Thyroid gland (tissue), 4 donors: ENCODE data around the gene CLMN. TPM values are rescaled to one million over a fixed set of nuclear protein-coding genes. Genes with fewer than 3 reads are reported as not detected.
"Not testable (repeated sequence)": the region's sequence is repeated elsewhere in the genome, so short reads cannot be mapped to it uniquely, and the experiment has no call there.

Experiments
- DNase-seq, 2 donors: peaks; one replicate each; pipeline ENCODE4 v3.0.0-alpha.2; 2019
- H3K27ac ChIP-seq, 3 donors: fragments of 200-600 bp; sonication (generic); 1 replicate in 2 of 3; 2 replicates in 1 of 3; pipeline ENCODE4 v1.5.1; 2016 to 2019; ENCODE audit warnings: mild to moderate bottlenecking in 1 of 3, moderate library complexity in 1 of 3
- H3K27me3 ChIP-seq: fragments of 200-600 bp; sonication (generic); one replicate; pipeline ENCODE4 v1.5.1; 2019
- H3K36me3 ChIP-seq, 2 donors: fragments of 200-600 bp; sonication (generic); one replicate each; pipeline ENCODE4 v1.5.1; 2016 to 2019
- H3K4me1 ChIP-seq, 2 donors: fragments of 200-600 bp; sonication (generic); one replicate each; pipeline ENCODE4 v1.5.1; 2017 to 2019
- H3K4me3 ChIP-seq, 3 donors: fragments of 200-600 bp; sonication (generic); replicated peaks in 1 of 3; 1 replicate in 2 of 3; 2 replicates in 1 of 3; pipeline ENCODE4 v1.5.1; 2016; ENCODE audit warnings: mild to moderate bottlenecking in 1 of 3
- H3K9me3 ChIP-seq: fragments of 200-600 bp; sonication (generic); one replicate; pipeline ENCODE4 v1.5.1; 2017
- CTCF ChIP-seq, 6 experiments: fragments of 200-600 bp in 3 of 6; fragments of 450-650 bp in 3 of 6; sonication (generic) in 3 of 6; IDR thresholded peaks; one replicate each; pipeline ENCODE4 v1.5.1; 2016 to 2019; ENCODE audit warnings: antibody characterized with exemption in 6 of 6, mild to moderate bottlenecking in 2 of 6, inconsistent platforms in 1 of 6, moderate library complexity in 1 of 6
- POLR2A ChIP-seq, 2 donors: fragments of 450-650 bp; IDR thresholded peaks; one replicate each; pipeline ENCODE4 v1.6.1; 2017; ENCODE audit warnings: antibody characterized with exemption in 2 of 2, mild to moderate bottlenecking in 2 of 2, moderate library complexity in 1 of 2
- WGBS, 2 donors: methylation state at CpG; one replicate each; pipeline ENCODE4 v1.1.5; 2017; 5-methylcytosine and 5-hydroxymethylcytosine counted together
- intact Hi-C: fragments of 100-400 bp; cut with DNase I; formaldehyde crosslinking; loops from one replicate; pipeline ENCODE4 v1.15.1; 2023
- total RNA-seq, 4 donors: library from RNA; depleted of rRNA; stranded (reverse); fragments of >200 nt; gene quantifications; one replicate each; pipeline ENCODE4 v1.2.3, GENCODE V29; 2016

Gene CLMN
- total RNA-seq, 4 donors from 2014 or later = 15.3 to 29.9 (median 17.8) TPM

DNA sequence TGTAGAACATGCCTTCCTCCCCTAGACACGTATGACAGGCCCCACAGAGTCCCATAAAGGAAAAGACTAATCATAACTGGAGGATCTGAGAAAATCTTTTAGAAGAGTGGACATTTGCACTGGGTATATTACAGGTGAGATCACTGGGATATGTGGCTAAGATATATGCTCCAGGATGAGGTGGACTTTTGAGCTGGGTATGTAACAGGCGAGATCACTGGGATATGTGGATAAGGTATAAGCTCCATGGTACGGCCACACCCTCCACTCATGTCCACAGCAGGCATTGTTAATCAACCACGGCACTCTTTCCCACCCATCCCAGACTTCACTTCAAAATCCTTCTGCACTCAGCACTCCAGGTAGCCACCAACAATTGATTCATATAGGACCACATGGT is 34.1 kb downstream of the CLMN start:
- no peak for TF ChIP-seq POLR2A (IDR thresholded peaks at IDR 0.05)
- no peak for TF ChIP-seq CTCF (IDR thresholded peaks at IDR 0.05)
- intact Hi-C loops = no loop called here
- Histone ChIP-seq H3K36me3 (no peaks in the 10 kb centered on the region), H3K4me3 (no peak overlapping the region), H3K27ac (no peak overlapping the region), H3K27me3 (no peaks in the 10 kb centered on the region), H3K9me3 (no peaks in the 10 kb centered on the region), H3K4me1 (peaks cover 0 to 6% of the 10 kb centered on the region in 2 donors)
- WGBS, 2 donors = 83 to 92% methylated on average over 4 of the region's 4 CpGs
- DNase-seq = no peak

DNA sequence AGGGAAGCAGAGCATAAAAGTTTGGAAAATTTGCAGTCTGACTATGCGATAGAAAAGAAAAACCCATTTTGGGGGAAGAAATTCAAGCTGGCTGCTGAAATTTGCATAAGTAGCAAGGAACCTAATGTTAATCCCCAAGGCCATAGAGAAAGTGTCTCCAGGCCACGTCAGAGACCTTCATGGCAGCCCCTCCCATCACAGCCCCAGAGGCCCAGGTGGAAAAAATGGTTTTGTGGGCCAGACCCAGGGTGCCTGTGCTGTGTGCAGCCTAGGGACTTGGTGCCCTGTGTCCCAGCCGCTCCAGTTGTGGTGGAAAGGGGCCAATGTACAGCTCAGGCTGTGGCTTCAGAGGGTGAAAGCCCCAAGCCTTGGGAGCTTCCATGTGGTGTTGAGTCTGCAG is 35.9 kb downstream of the CLMN start:
- intact Hi-C loops = not testable (repeated sequence)

GRCh38 chr14:95282986-95283380 is 36.7 kb downstream of the CLMN start:
- H3K9me3 ChIP-seq, H3K36me3 ChIP-seq, DNase-seq, H3K27me3 ChIP-seq, H3K4me1 ChIP-seq, intact Hi-C loops, H3K4me3 ChIP-seq: not testable (repeated sequence)
- WGBS, 2 donors = 89 to 90% methylated on average over 5 of the region's 5 CpGs
- H3K27ac ChIP-seq = peak overlapping the region in 1 of 3 donors; percentile 38

More for the DNA sequence above, 35.9 kb downstream of the CLMN start:
- H3K27me3 ChIP-seq, H3K4me1 ChIP-seq, H3K4me3 ChIP-seq, DNase-seq, H3K36me3 ChIP-seq, H3K27ac ChIP-seq, H3K9me3 ChIP-seq: not testable (repeated sequence)
- 98 to 100% methylated on average over 3 of the region's 3 CpGs for WGBS, 2 donors

DNA sequence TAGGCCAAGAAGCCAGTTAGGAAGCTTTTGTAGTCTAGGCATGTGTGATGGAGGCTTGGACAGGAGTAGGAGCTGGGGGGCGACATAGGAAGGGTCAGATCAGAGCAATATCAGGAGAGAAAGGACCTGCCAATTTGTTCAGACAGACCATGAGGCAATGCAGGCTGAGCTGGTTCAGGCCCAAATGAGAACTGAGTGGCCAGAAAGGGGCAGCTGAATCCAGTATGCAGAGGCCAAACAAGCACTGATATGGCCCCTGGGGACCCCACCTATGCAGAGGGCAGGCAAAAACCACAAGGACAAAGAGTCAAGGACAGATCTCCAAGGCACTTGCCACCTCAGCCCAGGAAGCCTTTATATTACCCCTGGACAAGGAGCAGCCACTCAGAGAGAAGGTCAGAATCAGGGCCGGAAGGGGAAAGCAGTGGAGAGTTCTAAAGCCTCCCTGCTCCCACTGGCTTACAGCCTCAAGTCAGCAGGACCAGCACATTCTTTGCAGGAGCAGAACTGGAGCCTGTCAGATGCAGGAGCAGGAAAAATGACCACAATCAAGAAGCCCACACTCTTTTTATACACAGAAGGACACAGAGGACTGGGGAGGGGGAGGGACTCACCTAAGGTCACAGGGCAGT is 37.2 kb downstream of the CLMN start:
- intact Hi-C loops = no loop called here
- no peaks in the 10 kb centered on the region for H3K36me3 ChIP-seq
- peaks cover 0 to 6% of the 10 kb centered on the region in 2 donors for H3K4me1 ChIP-seq
- H3K4me3 ChIP-seq = no peak overlapping the region
- H3K9me3 ChIP-seq = no peaks in the 10 kb centered on the region
- DNase-seq = no peak
- H3K27me3 ChIP-seq = no peaks in the 10 kb centered on the region
- 45 to 46% methylated on average over 2 of the region's 2 CpGs for WGBS, 2 donors
- H3K27ac ChIP-seq = peak overlapping the region in 1 of 3 donors; percentile 38
- TF ChIP-seq POLR2A (IDR thresholded peaks at IDR 0.05) (no peak), CTCF (IDR thresholded peaks at IDR 0.05) (no peak)

DNA sequence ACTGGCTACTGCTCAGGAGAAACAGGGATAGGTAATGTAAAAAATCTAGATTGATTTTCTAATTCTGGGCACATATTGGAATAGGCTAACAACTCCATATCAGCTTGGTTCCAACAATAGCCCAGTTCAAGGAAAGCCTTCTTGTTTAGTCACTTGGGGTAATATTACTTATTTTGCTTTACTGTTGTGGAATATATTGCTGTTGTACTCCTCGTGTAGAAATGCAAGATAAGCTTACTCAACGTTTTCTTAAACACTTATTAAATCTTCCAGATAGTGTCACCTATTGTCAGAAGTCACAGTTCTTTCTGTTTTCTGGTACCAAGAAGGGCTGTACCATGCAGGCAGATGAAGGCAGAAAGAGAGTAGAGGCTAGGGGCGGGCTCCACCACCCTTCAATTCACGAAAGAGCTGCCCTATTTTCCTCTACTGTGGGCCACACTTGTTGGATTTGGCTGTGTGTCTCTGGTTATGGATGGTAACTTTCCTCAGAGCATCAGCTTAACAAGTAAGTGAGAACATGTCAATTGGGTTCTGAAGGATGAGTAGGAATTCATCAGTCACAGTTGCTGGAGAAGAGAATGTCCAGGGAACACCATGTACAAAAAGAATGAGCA is 38.0 kb downstream of the CLMN start:
- intact Hi-C loops = no loop called here
- no peak for TF ChIP-seq POLR2A (IDR thresholded peaks at IDR 0.05)
- no peak for TF ChIP-seq CTCF (IDR thresholded peaks at IDR 0.05)
- peaks cover 0 to 6% of the 10 kb centered on the region in 2 donors for H3K4me1 ChIP-seq
- no peak for DNase-seq
- WGBS, 2 donors = 88 to 89% methylated on average over 4 of the region's 4 CpGs
- no peaks in the 10 kb centered on the region for H3K9me3 ChIP-seq
- no peaks in the 10 kb centered on the region for H3K36me3 ChIP-seq
- H3K4me3 ChIP-seq = no peak overlapping the region
- no peak overlapping the region for H3K27ac ChIP-seq
- H3K27me3 ChIP-seq = no peaks in the 10 kb centered on the region

GRCh38 chr14:95275494-95275893 is 44.2 kb downstream of the CLMN start:
- Histone ChIP-seq H3K27me3 (no peaks in the 10 kb centered on the region), H3K27ac (no peak overlapping the region), H3K4me3 (no peak overlapping the region), H3K9me3 (no peaks in the 10 kb centered on the region), H3K4me1 (no peaks in the 10 kb centered on the region), H3K36me3 (no peaks in the 10 kb centered on the region)
- intact Hi-C loops = no loop called here
- no peak for DNase-seq
- TF ChIP-seq CTCF (IDR thresholded peaks at IDR 0.05) (no peak), POLR2A (IDR thresholded peaks at IDR 0.05) (no peak)
- 95 to 96% methylated on average over 7 of the region's 7 CpGs for whole genome bisulfite sequencing, 2 donors
